GM21717 (cell line): ENCODE measurements around the gene HGFAC.

Experiments used
- ATAC-seq: cut with Tn5 transposase; IDR thresholded peaks from one replicate; pipeline ENCODE4 v1.9.1; 2021; ENCODE audit warnings: mild to moderate bottlenecking, moderate library complexity; ENCODE audit not compliant: unreplicated experiment

Gene HGFAC

GRCh38 chr4:3471886-3472285 is 30.1 kb downstream of the HGFAC start:
- no peak for ATAC-seq

DNA sequence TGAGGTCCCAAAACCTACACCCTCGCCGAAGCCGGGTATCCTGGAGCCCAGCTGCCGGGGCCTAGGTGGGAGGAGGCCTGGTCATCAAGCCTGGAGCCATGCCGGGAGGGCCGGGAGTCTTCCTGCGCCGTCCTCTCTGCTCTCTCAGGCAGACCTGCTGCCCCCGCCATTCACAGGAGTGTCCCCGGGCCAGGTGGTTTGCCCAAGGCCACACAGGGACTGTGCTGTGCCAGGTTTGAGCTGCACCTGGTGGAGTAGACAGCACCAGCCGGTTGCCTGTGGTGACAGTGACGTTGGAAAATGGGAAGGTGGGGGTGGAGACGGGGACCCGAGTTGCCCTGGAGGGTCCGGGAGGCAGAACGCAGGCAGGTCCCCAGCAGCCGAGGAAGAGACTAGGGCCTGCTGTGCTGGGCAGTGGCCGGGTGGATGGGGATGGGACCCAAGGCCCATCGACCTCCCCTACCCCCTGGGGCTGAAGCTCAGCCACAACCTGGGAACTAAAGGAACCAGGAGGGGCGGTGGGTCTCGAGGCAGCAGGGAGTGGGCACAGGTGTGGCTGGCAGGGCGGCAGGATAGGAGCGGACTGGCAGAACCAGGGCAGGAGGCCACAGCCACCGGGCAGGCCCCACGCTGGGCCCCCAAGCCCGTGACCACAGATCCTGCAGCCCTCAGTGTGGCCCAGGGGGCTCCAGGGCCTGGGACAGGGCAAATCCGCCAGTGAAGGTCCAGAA is 30.8 kb downstream of the HGFAC start:
- ATAC-seq: no peak

- no peak for ATAC-seq
These were observed 31.6 kb downstream of the HGFAC start for GRCh38 chr4:3473181-3473950.

- ATAC-seq: no peak
These were observed 32.4 kb downstream of the HGFAC start for GRCh38 chr4:3473996-3474765.

GRCh38 chr4:3475041-3475712 is 33.4 kb downstream of the HGFAC start:
- no peak for ATAC-seq

- no peak for ATAC-seq
These were observed 34.0 kb downstream of the HGFAC start for GRCh38 chr4:3475713-3476260.

DNA sequence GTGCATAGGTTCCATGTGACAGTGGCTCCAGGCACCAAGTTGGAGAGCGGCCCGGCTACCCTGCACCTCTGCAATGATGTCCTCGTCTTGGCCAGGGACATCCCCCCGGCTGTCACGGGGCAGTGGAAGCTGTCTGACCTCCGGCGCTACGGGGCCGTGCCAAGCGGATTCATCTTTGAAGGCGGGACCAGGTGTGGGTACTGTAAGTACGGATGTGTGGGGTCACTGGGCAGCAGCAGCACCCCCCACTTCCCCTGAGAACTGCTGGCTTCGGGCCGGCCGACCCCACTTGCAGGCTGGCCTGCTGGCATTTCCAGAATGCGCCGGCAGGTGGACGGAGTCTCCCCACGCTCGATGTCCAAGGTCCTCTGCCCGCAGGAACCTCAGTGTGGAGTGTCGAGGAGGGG is 34.6 kb downstream of the HGFAC start:
- no peak for ATAC-seq

DNA sequence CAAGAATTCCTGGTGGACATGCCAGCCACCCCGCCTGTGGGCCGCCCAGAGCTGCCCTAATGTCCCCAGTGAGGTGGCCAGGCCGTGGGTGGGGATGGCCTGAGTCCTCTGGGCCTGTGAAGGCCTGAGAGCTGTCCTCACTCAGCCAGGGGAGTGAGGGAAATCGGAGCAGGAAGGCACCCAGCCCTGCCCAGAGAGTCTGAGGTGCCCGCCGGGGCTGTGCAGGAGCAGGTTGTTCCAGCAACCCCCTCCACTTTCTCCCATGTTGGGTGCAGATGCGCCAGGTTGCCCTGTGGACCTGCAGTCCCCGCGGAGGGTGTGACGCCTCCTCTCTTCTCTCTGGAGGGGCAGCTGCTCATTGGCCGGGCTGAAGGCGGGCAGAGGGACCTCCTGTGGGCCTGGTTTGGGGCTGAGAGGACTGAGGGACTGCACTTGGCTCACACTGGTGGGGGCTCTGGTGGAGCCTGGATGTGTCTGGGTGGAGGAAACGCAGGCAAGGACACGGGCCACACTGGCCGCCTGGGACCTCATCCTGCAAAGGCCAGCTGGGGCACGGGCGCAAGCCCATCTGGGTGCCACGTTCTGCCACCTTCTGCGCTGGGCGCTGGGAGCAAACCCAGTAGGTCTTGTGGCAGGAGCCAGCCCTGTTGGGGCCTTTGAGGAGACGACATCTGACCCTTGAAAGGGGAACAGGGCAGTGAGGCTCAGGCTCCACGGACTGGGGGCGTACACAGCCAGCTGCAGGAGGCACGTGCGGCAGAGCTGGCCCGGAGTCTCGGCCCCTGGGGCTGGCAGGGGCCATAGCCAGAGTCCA is 35.4 kb downstream of the HGFAC start:
- ATAC-seq: no peak

- no peak for ATAC-seq
These were observed 36.1 kb downstream of the HGFAC start for GRCh38 chr4:3477750-3478430.

- no peak for ATAC-seq
These were observed 36.9 kb downstream of the HGFAC start for GRCh38 chr4:3478446-3479357.

GRCh38 chr4:3479358-3480101 is 37.8 kb downstream of the HGFAC start:
- no peak for ATAC-seq

DNA sequence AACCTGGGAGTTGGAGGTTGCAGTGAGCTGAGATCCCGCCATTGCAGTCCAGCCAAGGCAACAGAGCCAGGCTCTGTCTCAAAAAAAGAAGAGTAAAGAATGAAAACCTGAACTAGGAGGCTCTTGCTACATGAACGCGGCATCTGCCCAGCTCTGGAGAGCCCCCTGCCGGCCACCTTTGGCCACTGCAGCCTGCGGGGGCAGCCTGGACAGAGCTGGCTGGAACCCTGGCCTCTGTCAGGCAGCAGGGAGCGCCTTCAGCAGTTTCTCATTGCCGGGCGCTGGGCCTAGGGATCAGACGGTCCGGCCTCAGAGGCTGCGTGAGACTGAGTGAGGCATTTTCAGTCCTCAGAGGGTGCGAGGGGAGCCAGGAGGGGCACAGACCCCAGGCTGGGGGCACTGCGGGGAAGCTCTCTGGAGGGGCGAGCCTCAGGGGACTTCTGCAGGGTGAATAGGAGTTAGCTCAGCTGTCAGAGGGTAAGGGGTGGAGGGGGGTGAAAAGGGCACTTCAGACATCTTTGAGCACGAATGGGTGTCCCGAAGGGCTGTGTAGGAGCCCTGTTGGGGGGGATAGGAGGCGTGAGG is 38.9 kb downstream of the HGFAC start:
- no peak for ATAC-seq

DNA sequence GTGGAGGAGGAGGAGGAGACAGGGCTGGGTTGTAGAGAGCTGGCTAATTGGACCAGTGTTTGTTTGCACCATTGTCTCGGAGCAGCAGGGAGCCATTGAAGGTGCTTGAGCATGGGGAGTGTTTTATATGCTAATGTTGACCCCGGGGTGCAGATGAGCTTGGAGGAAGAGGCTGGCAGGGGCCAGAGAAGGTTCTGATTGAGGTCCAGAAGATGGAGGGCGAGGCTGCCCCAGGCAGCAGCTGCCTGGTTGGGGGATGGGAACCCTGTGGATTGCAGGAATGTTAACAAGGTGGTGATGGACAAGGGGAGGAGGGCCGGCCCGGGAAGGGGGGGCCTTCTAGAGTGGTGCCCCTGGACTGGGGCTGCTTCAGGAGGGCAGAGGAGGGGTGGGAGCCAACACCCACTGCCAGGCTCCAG is 39.4 kb downstream of the HGFAC start:
- ATAC-seq: no peak

DNA sequence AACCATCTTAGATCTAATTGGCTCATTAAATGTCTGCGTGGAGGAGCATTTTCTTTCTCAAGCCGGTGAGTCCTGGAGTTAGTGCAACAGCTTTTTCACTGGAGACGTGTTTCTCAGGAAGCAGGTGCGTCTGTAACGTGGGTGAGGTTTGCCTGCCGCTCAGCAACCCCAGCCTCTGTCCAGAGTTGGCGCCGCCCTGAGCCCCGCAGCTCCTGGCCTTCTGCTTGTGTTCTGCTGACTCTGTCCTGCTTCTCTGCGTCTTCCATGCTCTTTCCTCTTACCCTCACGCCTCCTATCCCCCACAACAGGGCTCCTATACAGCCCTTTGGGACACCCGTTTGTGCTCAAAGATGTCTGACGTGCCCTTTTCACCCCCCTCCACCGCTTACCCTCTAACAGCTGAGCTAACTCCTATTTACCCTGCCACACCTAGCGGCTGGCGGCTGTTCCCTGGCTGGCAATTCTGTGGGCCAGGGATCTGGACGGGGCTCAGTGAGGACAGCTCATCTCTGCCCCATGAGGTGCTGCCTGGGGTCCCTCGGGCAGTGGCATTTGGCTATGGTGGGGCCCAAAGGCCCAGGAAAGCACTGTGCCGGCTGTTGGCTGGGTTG is 40.1 kb downstream of the HGFAC start:
- ATAC-seq: no peak

DNA sequence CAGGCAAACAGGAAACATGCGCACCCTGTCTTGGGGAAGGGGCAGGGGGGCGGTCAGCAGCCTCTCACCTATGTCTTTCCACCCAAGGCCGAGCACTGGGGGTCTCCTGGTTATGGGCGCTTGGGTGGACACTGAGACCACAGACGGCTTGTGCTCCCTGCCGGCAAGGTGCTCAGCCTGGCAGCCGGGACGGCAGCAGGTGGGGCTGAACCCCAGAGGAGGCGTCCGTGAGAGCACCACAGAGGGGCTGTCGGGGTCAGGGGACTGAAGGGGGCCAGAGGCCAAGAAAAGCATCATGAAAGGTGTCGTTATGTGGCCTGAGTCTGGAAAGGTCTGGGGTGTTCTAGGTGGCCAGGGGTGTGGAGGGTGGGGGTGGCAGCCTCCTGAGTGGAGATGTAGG is 40.9 kb downstream of the HGFAC start:
- no peak for ATAC-seq

GRCh38 chr4:3483471-3483921 is 41.7 kb downstream of the HGFAC start:
- no peak for ATAC-seq
